Brain microvascular endothelial cell (primary cell): Measurements from ENCODE around the gene MORN2.

Experiments
- DNase-seq: peaks from one replicate; pipeline ENCODE4 v3.0.0-alpha.2; 2020
- H3K27ac ChIP-seq: fragments of 250-450 bp; sonication (Bioruptor Pico); 2 replicates; pipeline ENCODE4 v1.5.1; 2020; ENCODE audit warnings: mild to moderate bottlenecking, moderate library complexity
- H3K27me3 ChIP-seq: fragments of 250-450 bp; sonication (Bioruptor Pico); replicated peaks from 2 replicates; pipeline ENCODE4 v1.5.1; 2020; ENCODE audit warnings: mild to moderate bottlenecking
- H3K36me3 ChIP-seq: fragments of 250-450 bp; sonication (Bioruptor Pico); replicated peaks from 2 replicates; pipeline ENCODE4 v1.5.1; 2020; ENCODE audit warnings: mild to moderate bottlenecking
- H3K4me3 ChIP-seq: 2 replicates; pipeline ENCODE4 v1.5.1; 2011; ENCODE audit warnings: low read depth, mild to moderate bottlenecking, control low read depth, low read length, moderate library complexity
- in situ Hi-C: cut with HindIII; loops from 2 replicates; pipeline ENCODE4 v1.10.0; 2017; ENCODE audit warnings: low sequenced_read_pairs, low pct_ligation_motif_present
- TF ChIP-seq, protein P1 (sequence below): IDR thresholded peaks from 2 replicates; pipeline ENCODE4 v1.5.1; 2011; ENCODE audit warnings: low read depth, mild to moderate bottlenecking, moderate library complexity, low read length, control low read depth, inconsistent platforms; ENCODE audit errors: missing control alignments

MORN2 gene

DNA sequence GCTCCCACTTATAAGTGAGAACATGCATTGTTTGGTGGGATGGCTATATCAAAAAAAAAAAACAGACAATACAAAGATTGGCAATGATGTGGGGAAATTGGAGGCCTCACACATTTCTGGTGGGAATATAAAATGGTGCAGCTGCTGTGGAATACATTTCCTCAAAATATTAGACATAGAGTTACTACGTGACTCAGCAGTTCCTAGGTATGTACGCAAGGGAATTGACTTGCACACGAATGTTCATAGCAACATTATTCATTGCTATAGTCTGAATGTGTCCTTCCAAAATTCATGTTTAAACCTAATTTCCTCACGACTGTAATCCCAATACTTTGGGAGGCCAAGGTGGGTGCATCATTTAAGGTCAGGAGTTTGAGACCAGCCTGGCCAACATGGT lies 11.6 kb downstream of the MORN2 start:
- TF ChIP-seq, protein P1, sequence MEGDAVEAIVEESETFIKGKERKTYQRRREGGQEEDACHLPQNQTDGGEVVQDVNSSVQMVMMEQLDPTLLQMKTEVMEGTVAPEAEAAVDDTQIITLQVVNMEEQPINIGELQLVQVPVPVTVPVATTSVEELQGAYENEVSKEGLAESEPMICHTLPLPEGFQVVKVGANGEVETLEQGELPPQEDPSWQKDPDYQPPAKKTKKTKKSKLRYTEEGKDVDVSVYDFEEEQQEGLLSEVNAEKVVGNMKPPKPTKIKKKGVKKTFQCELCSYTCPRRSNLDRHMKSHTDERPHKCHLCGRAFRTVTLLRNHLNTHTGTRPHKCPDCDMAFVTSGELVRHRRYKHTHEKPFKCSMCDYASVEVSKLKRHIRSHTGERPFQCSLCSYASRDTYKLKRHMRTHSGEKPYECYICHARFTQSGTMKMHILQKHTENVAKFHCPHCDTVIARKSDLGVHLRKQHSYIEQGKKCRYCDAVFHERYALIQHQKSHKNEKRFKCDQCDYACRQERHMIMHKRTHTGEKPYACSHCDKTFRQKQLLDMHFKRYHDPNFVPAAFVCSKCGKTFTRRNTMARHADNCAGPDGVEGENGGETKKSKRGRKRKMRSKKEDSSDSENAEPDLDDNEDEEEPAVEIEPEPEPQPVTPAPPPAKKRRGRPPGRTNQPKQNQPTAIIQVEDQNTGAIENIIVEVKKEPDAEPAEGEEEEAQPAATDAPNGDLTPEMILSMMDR = no peak
- Histone ChIP-seq H3K36me3 (no peaks in the 10 kb centered on the region), H3K27ac (no peak overlapping the region), H3K27me3 (no peaks in the 10 kb centered on the region), H3K4me3 (no peak overlapping the region)
- in situ Hi-C loops = no loop called here
- no peak for DNase-seq

DNA sequence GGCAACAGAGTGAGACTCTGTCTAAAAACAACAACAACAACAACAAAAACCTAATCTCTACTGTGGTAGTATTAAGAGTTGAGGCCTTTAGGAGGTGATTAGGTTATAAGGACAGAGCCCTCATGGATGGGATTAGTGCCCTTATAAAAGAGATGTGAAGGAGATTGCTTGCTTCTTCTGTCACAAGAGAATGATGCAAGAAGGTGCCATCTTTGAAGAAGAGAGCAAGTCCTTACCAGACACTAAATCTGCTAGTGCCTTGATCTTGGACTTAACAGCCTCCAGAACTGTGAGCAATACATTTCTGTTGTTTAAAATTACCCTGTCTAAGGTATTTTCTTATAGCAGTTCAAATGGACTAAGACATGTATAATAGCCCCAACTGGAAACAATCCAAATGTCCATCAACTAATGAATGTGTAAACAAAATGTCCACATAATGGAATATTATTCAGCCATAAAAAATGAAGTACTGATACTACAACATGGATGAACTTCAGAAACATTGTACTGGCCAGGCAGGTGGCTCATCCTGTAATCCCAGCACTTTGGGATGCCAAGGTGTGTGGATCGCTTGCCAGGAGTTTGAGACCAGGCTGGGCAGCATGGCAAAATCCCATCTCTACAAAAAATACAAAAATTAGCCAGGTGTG lies 12.3 kb downstream of the MORN2 start:
- Histone ChIP-seq H3K27ac (no peak overlapping the region), H3K27me3 (no peaks in the 10 kb centered on the region), H3K36me3 (no peaks in the 10 kb centered on the region), H3K4me3 (no peak overlapping the region)
- DNase-seq = no peak
- TF ChIP-seq, protein P1 = no peak
- in situ Hi-C loops = no loop called here

DNA sequence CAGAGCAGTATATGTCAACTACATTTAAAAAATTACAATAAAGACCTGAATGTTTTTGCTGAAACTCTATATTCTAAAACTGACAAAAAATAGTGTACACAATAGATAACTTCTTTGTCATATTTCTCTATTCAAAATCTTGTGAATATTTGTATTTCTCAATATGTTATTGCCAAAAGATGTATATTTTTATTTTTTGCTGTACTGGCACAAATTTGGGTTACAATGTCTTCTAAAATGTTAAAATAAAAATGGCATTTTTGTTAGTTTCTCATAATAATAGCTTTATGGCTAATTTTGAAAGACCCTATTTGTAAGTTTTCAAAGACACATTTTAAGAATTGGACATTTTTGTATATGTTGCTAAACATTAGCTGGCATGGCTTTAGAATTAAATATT lies 13.3 kb downstream of the MORN2 start:
- H3K27ac ChIP-seq = no peak overlapping the region
- no peaks in the 10 kb centered on the region for H3K36me3 ChIP-seq
- no peaks in the 10 kb centered on the region for H3K27me3 ChIP-seq
- H3K4me3 ChIP-seq = no peak overlapping the region
- TF ChIP-seq, protein P1 = no peak
- DNase-seq = no peak
- in situ Hi-C loops = no loop called here

DNA sequence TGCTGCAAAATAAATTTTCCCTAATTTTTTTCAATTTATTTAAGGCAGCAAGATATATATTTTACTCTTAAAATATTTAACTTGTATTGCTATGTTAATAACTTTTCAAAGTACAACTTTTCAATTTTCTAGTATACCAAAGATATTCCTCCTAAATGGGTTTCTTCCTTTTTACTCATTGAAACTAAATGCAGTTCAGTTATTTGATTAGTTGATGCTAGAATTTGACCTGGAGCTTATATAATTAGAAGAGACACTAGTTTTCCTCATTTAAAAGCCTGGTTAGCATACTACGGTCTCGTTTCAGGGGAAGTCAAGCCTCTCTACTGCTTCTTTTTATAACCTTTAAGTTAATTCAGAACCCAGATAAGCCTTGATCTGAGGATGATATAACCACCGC lies 13.8 kb downstream of the MORN2 start, which contains the start of gene ARHGEF33:
ARHGEF33 (plus strand) TSS at position 301 of the 400 bp plus-strand sequence. CDS start 29,573 bp downstream, outside the sequence.
- Histone ChIP-seq H3K4me3 (no peak within 1 kb of the TSS), H3K27me3 (no peaks in the 10 kb centered on the region), H3K27ac (no peak within 1 kb of the TSS), H3K36me3 (no peaks in the 10 kb centered on the region)
- in situ Hi-C loops = no loop called here
- no peak for DNase-seq
- TF ChIP-seq, protein P1 = no peak

DNA sequence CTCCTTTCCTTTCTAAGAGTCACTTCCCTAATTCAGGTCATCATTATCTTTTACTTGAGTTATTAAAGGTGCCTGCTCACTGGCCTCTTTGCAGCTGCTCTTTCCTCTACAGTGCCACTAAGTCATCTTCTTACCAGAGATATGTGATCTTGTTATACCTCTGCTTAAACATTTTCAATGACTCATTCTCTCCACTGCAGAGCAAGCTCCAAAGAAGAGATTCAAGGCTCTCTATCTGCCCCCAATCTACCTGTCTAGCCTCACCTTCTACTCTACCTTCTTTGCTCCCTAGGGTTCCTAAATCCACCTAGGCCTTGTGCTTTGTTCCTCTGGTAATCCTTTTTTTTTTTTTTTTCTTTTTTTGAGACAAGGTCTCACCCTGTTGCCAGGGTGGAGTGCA lies 17.0 kb downstream of the MORN2 start:
- in situ Hi-C loops = no loop called here
- H3K27ac ChIP-seq = no peak overlapping the region
- no peaks in the 10 kb centered on the region for H3K27me3 ChIP-seq
- TF ChIP-seq, protein P1 = no peak
- no peak overlapping the region for H3K4me3 ChIP-seq
- H3K36me3 ChIP-seq = no peaks in the 10 kb centered on the region
- no peak for DNase-seq

DNA sequence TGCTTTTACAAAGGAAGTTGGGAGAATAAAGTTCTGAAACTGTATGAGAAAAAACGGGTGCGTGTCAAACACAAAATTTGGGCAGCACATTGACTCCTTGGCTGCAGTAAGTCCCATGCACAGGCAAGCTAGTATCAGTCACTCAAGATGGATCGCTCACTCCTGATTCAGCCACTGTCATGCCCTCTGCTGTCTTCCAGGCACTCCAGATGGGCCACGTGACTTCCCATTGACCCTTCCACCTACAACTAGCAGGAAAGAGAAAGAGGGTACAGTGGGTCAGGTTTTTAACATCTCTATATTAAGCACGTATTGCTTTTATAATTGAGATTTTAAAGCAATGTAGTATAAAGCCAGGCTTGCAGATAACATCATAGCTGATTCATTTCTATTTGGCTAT lies 22.5 kb downstream of the MORN2 start:
- no peaks in the 10 kb centered on the region for H3K27me3 ChIP-seq
- H3K36me3 ChIP-seq = no peaks in the 10 kb centered on the region
- no peak overlapping the region for H3K27ac ChIP-seq
- DNase-seq = no peak
- no peak overlapping the region for H3K4me3 ChIP-seq
- in situ Hi-C loops = no loop called here
- TF ChIP-seq, protein P1 = no peak
